Activated CD4-positive, alpha-beta T cell treated with anti-CD3 and anti-CD28 coated beads, Interleukin-2, Interleukin-6, amounts not matched to agents 100 ng/mL and 50 ng/mL, durations not matched to agents 16 hours and 8 hours (primary cell): ENCODE measurements around the gene MCF2L.
"Not testable (repeated sequence)": the region's sequence is repeated elsewhere in the genome, so short reads cannot be mapped to it uniquely, and the experiment has no call there.

Experiments
- DNase-seq: peaks from one replicate; pipeline ENCODE4 v3.0.0-alpha.2; 2020

MCF2L gene

DNA sequence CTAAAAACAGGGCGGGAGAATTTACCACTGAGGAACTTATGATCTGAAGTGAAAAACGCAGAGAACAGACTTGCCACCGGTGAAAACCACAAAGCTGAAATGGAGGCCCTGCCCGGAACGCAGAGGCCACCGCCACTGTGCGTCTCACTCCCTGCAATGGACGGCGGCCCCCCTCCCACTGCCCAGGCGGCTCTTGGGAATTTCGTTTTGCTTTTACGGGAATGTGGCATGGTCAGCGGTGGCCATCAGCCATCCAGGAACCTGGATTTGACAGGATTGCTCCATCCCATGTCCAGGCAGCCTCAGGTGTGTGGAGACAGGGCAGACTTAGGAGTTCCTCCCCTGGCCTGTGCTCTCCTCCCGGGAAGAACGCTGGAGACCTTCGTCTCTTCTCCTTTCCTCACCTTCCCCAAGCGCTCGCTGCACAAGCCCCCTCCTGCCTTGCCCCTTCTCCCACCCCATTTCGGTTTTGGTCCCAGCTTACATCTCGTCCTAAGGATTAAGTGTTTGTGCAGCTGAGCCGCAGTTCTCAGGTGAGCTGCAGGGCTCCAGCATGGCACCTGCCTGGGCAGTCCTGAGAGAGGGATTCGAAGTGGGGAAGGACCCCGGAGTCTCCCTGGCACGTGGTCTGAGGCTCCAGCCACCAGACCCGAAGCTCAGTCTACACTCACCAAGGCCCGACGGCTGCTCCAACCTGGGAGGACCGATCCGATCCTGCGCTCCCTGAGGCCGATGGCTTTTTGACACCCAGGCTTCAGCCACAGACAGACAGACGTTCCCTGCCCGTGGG, 49.9 kb downstream of the MCF2L start:
- DNase-seq, result no peak

DNA sequence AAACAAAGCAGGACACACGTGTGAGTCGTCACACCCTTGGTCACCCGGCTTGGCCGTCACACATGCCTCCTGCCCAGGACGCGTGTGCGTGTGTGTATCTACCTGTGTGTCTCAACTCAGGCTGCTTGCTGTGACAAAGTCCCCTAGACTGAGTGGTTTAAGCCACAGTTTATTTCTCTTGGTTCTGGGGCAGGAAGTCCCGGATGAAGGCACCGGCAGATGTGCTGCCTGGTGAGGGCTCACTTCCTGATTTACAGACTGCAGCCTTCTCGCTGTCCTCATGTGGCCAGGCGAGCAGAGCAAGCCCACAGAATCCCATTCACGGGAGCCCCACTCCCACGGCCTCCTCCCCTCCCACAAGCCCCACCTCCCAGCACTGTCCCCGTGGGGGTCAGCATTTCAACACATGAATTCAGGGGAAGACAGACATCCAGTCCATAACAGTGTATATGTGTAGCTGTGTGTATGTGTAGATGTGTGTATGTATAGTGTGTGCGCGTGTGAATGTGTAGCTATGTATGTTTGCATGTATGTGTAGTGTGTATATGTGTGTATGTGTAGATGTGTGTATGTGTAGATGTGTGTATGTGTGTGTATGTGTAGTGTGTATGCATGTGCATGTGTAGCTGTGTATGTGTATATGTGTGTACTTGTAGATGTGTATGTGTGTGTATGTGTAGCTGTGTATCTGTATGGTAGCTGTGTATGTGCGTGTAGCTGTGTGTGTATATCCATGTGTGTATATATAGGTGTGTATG, 51.5 kb downstream of the MCF2L start:
- no peak for DNase-seq

DNA sequence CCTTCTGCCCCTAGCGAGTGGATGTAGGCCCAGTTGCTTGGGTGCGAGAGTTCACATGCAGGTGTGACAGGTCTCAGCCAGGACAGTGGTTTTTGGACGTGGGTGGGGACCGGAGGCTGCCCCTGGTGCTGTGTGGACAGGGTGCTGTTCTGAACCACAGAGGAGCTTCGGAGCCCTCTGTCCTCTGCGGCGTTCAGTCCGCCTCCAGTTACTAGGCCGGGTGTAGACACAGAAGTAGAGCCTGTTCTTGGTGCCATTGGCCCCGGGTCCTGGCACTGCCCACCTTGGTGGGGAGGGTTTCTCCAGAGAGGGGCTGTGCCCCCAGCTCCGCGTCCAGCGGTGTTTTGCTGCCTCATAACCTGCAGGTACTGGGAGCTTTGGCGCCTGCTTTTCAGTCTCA, 52.4 kb downstream of the MCF2L start:
- DNase-seq, result no peak

DNA sequence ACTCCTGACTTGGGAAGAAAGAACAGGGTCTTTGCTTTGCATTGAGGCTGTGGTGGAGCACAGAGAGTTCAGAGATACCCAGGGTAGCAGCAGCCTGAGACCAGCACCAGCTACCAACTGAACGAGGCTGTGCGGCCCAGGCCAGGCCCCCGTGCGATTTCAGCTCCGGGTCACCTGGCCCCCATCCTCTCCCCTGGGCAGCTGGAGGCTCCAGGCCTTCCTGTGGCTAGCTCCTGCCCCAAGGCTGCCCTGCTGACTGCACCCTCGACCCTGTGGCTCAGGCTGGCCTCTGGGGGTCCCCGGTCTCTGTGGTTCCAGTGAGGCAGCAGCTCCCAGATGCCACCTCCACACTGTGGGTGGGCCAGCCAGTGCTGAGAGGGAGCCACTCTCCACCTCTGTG, 52.8 kb downstream of the MCF2L start:
- DNase-seq, result no peak

DNA sequence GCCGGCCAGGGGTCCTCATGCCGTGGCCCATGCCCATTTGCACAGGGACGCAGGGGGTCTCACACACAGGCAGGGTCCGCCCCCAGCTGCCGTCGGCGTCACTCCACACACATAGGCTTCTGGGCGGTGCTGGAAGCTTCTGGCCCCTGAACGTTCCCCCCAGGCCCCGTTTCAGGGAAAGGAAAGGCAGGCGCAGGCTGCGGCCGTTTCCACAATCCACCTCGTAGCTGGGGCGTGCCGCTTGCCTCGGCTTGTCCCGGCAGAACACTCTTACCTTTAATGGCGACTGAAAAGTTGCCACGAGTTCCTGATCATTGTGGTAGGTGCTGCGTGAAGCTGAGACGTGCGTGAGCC, 53.4 kb downstream of the MCF2L start:
- DNase-seq, result no peak

DNA sequence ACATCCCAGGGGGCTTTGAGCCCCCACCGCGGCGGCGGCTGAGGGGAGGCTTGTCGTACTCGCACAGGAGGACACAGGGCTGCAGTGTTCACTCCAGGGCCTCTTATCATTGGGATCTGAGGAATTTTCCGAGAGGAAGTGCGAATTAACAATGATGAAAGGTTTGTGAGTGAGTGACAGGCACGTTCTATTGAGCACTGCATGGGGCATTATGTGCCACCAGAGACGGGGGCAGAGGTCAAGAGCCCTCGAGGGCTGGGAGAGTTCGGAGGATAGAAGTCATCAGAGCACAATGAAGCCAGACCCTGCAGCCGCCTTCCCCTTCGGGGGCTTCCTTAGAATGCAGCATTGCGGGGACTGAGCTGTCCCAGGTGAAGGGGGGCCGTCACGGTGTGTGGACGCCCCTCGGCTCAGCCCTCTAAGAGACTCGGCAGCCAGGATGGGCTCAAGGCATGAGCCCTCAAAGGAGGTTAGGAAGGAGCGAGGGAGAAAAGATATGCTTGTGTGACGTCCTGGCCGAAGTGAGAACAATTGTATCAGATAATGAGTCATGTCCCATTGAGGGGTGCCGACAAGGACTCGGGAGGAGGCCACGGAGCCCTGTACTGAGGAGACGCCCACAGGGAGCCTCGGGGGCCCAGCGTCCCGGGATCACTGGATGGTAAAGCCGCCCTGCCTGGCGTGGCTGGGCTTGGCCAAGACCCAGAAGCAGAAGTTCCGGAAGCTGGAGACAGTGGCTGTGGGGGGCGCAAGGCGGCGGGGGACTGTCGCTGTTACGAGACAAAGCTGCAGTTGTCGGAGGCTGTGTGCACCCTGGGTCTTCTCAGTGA, 53.9 kb downstream of the MCF2L start:
- no peak for DNase-seq

DNA sequence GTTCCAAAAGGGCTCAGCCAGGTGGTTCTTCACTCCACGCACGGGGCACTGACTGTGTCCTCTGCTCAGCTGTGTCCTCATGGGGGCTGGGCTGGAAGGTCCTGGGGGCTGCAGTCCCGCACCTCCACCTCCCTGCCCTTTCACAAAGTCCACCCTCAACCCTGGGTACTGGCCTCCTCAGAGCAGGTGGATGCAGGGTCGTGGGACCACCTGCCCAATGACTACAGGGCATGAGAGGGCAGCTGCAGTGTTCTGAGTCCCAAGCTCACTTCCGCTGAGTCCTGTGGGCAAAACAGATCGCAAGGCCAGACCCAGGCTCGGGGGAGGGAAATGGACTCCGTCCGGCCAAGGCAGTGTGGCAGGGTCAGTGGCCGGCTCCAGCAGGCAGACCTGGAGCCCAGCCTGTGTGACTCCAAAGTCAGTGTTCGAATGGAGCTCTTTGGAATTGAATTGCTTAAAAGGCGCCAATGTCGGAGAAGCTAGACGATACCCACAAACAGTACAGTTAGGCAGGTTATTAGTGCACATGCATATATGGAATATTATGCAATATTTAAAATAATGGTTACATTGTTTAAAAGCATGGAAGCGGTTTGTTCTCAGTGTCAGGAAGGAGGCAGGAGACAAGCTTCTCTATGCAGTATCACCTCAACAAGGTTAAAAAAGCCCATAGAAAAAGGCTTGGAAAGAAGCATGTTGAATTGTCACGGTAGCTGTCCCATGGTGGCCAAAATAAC, 54.8 kb downstream of the MCF2L start:
- DNase-seq, result no peak

DNA sequence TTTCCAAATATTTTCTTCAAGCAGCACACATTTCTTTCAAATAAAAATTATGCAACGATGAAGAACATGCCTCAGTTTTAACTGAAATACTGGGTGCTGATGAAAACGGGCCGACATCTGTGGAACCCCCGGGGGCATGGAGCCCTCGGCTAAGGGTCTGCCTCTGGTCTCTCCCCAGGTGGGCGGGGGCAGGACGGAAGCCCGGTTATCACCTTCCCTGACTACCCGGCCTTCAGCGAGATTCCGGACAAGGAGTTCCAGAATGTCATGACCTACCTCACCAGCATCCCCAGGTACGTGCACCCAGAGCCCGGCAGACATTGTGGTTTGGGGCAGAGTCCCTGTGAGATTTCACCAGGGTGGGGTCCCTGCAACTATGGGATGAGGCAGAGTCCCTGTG, 55.5 kb downstream of the MCF2L start:
- DNase-seq, result no peak

DNA sequence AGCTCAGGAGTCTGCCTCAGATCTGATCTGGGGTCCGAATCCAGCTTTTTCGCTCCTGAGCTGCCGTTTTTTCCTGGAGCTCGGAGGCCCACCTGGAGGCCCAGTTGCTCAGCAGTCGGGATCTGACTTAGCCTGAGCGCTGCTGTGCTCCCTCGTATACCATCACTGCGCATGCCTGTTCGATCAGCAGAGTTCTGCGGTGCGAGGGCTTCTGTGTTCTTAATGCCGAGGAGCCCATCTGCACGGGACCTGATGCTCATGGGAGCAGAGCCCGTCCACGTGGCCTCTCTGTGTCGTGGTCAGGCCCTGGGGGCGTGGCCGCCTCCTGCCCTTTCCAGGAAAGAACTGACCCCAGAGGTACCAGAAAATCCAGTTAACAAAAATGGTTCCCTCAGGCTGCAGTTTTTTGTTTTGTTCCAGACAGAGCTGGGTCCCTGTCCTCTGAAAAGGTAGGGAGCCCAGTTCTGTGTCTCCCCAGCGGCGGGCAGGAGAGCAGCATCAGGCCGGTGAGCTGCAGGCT, 57.4 kb downstream of the MCF2L start:
- DNase-seq, result no peak

DNA sequence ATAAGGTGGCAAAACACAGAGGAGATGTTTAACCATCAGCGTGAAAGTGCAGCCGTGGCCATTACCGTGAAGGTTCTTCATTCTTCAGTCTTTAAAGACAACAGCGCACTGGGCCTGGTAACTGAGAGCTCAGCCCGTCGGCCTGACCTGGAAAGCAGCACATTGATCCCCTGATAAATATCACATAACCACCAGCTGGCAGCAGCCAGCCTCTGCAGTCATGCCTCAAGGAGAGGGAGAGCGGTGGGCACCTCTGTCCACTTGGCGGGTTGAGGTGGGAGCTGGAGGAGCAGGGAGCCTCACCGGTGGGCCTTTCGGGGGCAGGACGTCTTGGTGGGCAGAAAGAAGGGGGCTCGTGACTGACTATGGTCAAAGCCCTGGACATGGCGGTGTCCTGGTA, 58.1 kb downstream of the MCF2L start:
- DNase-seq, result no peak

DNA sequence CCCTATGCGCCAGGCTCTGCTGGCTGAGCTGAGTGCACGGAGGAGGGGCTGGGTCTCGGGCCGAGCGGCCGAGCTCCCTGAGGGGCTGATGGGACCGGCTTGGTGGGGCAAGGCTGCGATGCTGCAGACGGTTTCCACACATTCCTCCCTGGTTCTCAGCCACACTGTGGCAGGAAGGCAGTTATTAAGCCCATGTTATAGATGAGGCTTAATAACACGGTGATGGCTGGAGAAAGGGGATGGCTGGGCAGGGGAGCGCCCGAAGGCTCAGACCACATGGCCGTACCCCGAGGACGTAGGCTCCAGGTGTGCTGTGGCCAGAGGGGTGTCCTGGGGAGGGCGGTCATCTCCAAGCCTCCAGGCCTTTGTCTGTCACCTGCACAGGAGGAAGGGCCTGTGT, 58.6 kb downstream of the MCF2L start:
- no peak for DNase-seq

DNA sequence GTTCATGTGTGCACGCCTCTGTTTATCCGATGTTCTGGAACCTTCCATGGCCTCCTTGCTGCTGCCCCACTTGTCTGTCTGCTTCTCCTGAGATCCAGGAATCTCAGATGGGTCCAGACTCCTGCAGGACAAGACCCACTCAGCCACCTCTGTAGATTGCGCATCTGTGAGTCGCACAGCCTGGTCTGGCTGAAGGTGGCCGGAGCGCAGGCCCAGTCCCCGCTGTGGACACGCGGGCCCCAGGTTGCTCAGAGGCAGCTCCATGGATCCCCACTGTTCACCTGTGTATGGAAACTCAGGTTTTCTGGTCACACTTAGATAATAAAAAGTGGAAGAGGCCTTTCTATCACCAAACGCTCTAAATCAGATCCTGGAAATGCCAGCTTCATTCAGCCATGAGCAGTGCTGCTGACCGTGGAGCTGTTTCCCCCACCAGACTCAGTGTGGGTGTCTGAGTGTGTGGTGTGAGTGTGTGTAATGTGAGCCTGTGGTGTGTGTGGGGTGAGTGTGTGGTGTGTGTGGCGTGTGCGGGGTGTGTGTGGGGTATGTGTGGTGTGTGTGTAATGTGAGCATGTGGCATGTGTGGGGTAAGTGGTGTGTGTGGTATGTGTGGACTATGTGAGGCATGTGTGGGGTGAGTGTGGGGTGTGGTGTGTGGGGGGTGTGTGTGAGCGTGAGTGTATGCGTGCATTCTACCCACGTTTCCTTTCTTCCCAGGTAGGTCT, 59.5 kb downstream of the MCF2L start:
- DNase-seq, result no peak

DNA sequence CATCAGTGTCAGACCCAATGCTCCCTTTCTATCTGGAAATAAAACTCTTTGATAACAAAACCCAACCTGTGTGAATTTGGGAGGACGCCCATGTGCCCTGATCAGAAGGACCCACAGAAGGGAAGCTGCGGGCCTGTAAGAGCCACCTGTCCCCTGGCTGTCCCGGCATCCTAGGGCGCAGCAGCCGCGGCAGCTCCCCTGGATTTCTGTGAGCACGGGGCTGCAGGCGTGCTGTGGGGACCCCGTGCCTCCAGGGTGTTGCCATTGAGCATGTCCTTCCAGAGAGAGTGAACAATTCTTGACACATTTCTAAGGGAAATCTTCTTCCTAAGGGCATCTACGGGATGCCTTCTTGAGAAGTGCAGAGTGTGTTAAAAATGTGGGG, 60.0 kb downstream of the MCF2L start:
- DNase-seq, result no peak

DNA sequence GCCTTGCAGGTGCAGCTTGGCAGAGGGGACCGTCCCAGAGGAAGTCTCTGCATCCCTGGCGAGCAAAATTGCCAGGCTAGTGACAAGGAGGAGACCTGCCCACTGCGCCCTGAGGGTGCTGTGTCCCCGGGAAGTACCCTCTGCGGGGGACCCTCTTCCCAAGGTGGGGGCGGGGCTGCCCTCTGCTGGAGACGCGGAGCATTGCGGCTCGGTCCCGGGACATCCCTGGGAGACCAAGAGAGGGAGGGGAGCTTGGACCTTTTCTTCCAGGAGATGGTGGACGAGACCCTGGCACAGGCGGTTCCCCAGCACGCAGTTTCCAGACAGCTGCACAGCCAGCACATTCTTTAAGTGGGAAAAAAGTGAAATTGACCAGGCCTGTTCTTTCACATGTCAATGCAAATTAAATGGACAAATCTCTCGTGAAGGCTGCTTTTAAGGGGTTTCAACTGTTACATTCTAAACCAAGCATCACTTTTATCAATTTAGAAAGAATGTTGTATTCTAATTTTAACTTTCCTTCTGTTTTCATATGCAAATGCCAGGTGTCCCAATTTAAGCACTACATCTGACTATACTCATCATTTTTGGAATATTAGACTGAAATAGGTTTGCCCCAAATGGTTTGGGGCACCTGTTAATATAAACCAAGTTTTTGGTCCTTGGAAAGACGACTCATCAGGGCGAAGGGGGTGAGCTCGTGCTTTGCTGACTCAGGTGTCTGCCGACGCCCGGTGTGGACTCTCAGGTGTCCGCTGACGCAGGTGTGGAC, 60.7 kb downstream of the MCF2L start:
- peak; percentile 51 for DNase-seq

DNA sequence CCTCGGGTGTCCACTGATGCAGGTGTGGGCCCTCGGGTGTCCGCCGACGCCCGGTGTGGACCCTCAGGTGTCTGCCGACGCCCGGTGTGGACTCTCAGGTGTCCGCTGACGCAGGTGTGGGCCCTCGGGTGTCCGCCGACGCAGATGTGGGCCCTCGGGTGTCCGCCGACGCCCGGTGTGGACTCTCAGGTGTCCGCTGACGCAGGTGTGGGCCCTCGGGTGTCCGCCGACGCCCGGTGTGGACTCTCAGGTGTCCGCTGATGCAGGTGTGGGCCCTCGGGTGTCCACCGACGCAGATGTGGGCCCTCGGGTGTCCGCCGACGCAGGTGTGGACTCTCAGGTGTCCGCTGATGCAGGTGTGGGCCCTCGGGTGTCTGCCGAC, 61.2 kb downstream of the MCF2L start:
- not testable (repeated sequence) for DNase-seq

DNA sequence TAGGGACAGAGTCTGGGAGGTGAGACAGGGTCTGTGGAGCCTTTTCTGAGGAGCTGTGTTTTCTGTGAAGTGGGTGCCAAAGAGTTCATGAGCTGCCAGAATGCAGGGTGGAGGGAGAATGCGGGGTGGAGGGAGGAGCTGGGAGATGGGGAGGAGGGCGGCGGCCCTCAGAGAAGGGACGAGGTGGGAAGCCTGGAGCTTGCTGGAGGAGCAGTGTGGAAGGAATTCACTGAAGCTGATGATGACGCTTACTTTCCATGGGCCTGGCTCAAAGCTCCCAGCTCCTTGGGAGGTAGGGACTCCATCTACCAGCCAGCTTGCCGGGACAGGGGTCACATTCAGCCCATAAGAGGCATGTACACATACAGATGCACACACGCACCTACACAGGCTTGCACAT, 62.5 kb downstream of the MCF2L start:
- DNase-seq, result no peak

DNA sequence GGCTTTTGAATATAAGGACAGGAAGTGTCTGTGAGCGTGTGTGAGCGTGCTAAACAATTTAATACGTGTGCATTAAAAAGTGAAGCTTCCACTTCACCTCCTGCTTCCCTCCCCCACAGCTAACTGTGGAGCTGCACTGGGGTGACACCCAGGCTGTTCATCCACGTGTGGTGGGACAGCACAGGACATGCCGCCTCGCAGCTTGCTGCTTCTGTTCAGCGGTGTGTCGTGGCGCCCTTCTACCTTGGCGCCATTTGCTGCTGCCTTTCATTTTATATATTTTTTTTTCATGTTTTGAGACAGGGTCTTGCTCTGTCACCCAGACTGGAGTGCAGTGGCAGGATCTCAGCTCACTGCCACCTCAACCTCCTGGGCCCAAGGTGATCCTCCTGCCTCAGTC, 63.3 kb downstream of the MCF2L start:
- DNase-seq, result no peak

DNA sequence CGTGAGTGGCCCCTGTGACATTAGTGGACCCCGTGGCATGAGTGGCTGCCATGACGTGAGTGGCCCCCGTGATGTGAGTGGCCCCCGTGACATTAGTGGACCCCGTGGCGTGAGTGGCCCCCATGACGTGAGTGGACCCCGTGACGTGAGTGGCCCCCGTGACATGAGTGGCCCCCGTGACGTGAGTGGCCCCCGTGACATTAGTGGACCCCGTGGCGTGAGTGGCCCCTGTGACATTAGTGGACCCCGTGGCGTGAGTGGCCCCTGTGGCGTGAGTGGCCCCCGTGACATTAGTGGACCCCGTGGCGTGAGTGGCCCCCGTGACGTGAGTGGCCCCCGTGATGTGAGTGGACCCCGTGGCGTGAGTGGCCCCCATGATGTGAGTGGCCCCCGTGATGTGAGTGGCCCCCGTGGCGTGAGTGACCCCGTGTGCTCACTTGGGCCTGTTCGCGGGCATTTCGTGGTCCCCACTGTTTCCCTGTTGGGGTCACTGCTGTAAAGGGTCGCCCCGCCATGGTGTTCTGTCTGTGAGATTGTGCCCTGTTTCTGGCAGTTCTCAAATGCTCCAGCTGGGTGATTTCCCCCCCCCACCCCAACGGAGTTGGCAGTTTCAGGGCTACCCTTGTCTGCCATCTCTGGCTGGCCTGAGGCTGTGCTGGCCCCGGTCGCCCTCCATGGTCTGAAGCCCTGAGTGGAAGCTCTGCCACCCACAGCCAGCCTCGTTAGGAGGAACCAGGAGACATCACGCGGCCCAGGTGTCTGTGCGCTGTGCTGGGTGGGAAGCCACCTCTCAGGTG, 64.2 kb downstream of the MCF2L start:
- DNase-seq, result no peak

DNA sequence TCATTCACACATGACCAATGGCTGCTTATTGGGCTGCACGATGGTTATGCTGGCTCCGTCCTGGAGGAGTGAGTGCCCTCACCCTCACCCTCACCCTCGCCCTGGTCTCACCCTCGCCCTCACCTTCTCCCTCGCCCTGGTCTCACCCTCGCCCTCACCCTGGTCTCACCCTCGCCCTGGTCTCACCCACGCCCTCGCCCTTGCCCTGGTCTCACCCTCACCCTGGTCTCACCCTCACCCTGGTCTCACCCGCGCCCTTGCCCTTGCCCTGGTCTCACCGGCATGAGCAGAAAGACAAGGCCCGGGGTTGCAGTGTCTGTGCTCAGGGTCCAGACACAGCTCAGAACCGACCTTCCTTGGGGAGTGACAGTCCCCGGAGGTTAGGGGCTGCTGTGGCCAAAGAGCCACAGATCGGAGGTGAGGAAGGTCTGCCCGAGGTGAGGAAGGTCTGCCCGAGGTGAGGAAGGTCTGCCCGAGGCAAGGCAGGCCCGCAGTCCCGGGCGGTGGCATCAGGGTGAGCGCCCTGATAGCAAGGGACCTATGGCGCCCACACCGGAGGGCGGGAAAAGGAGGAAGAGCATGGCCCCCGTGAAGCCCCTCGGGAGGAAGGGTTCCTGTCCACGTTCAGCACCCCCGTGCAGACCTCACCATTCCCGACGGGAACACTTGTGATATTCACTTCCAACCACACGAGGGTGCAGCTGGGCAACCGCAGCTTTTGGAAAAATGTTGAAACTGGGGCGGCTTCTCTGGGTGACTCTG, 65.6 kb downstream of the MCF2L start:
- no peak for DNase-seq
